K562 (cell line): ENCODE measurements around the gene IL4R.

Source experiments
- EP300 ChIP-seq: IDR thresholded peaks from 2 replicates; pipeline ENCODE4 v1.6.1; 2012; ENCODE audit warnings: low read length, improper control_type of control experiment
- EZH2 ChIP-seq: IDR thresholded peaks from 2 replicates; pipeline ENCODE4 v1.6.1; 2012; ENCODE audit warnings: low read depth, mild to moderate bottlenecking, inconsistent platforms, low read length, borderline replicate concordance
- IRF2 ChIP-seq: sonication (generic); formaldehyde crosslinking; IDR thresholded peaks from 2 replicates; pipeline ENCODE4 v1.8.1; 2022; ENCODE audit warnings: mild to moderate bottlenecking, missing genetic modification reagents
- MYC ChIP-seq, 2 experiments: fragments of 250-450 bp in 1 of 2; sonication (Bioruptor Pico) in 1 of 2; IDR thresholded peaks; 2 replicates each; pipeline versions ENCODE4 v1.5.1 to v1.6.1; 2012 to 2021; ENCODE audit warnings: low read depth in 2 of 2, borderline replicate concordance in 1 of 2, improper control_type of control experiment in 1 of 2, low read length in 1 of 2, mild to moderate bottlenecking in 1 of 2, moderate library complexity in 1 of 2
- TAF1 ChIP-seq: IDR thresholded peaks from 2 replicates; pipeline ENCODE4 v1.6.1; 2011; ENCODE audit warnings: mild to moderate bottlenecking, low read length, moderate library complexity; ENCODE audit not compliant: insufficient read depth, control insufficient read depth, severe bottlenecking; ENCODE audit errors: extremely low read depth
- ZBTB34 ChIP-seq: fragments of 250-450 bp; sonication (Bioruptor Pico); IDR thresholded peaks from 2 replicates; pipeline ENCODE4 v1.8.0; 2021; ENCODE audit warnings: mild to moderate bottlenecking, moderate library complexity
- TF ChIP-seq, protein P1 (sequence below): fragments of 250-450 bp; sonication (Bioruptor Pico); IDR thresholded peaks from 2 replicates; pipeline ENCODE4 v1.5.0; 2020; ENCODE audit warnings: mild to moderate bottlenecking, borderline replicate concordance
- TF ChIP-seq, protein P2 (sequence below): IDR thresholded peaks from 3 replicates; pipeline ENCODE4 v1.6.1; 2011; ENCODE audit warnings: borderline replicate concordance, mild to moderate bottlenecking; ENCODE audit not compliant: insufficient read length, insufficient read depth
- TF ChIP-seq, protein P3 (sequence below): fragments of 250-450 bp; sonication (Bioruptor Pico); IDR thresholded peaks from 2 replicates; pipeline ENCODE4 v1.5.0; 2020; ENCODE audit warnings: mild to moderate bottlenecking
- TF ChIP-seq, protein P4 (sequence below): sonication (generic); formaldehyde crosslinking; IDR thresholded peaks from 2 replicates; pipeline ENCODE4 v1.8.1; 2022; ENCODE audit warnings: missing genetic modification reagents
- TF ChIP-seq, protein P5 (sequence below): sonication (generic); formaldehyde crosslinking; IDR thresholded peaks from 2 replicates; pipeline ENCODE4 v1.8.0; 2023; ENCODE audit warnings: missing genetic modification reagents, mild to moderate bottlenecking, borderline replicate concordance
- TF ChIP-seq, protein P6 (sequence below): fragments of 450-650 bp; formaldehyde crosslinking; IDR thresholded peaks from 2 replicates; pipeline ENCODE4 v1.4.0; 2022; ENCODE audit warnings: missing genetic modification characterization

DNA sequence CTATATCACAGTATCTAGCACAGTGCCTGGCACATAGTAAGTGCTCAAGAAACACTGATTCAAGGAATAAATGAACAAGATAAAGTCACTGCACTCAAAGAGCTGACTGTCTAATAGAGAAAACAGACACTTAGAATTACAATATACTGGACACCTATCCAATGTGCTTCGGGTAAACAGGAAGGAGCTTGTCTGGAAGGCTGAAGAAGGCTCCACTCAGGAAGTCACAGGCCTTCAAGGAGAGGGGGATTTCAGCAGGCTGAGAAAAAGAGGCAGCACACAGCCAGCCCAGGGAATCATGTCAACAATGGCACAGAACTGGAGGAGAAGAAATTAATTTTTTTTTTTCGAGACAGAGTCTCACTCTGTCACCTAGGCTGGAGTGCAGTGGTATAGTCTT is 9.7 kb upstream of the IL4R start:
- TF ChIP-seq, protein P1, sequence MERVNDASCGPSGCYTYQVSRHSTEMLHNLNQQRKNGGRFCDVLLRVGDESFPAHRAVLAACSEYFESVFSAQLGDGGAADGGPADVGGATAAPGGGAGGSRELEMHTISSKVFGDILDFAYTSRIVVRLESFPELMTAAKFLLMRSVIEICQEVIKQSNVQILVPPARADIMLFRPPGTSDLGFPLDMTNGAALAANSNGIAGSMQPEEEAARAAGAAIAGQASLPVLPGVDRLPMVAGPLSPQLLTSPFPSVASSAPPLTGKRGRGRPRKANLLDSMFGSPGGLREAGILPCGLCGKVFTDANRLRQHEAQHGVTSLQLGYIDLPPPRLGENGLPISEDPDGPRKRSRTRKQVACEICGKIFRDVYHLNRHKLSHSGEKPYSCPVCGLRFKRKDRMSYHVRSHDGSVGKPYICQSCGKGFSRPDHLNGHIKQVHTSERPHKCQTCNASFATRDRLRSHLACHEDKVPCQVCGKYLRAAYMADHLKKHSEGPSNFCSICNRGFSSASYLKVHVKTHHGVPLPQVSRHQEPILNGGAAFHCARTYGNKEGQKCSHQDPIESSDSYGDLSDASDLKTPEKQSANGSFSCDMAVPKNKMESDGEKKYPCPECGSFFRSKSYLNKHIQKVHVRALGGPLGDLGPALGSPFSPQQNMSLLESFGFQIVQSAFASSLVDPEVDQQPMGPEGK (CRISPR knock-in tag) = no peak
- TF ChIP-seq EP300 = no peak
- TF ChIP-seq, protein P2, sequence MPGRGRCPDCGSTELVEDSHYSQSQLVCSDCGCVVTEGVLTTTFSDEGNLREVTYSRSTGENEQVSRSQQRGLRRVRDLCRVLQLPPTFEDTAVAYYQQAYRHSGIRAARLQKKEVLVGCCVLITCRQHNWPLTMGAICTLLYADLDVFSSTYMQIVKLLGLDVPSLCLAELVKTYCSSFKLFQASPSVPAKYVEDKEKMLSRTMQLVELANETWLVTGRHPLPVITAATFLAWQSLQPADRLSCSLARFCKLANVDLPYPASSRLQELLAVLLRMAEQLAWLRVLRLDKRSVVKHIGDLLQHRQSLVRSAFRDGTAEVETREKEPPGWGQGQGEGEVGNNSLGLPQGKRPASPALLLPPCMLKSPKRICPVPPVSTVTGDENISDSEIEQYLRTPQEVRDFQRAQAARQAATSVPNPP = no peak
- no peak for TF ChIP-seq EZH2
- TF ChIP-seq, protein P3, sequence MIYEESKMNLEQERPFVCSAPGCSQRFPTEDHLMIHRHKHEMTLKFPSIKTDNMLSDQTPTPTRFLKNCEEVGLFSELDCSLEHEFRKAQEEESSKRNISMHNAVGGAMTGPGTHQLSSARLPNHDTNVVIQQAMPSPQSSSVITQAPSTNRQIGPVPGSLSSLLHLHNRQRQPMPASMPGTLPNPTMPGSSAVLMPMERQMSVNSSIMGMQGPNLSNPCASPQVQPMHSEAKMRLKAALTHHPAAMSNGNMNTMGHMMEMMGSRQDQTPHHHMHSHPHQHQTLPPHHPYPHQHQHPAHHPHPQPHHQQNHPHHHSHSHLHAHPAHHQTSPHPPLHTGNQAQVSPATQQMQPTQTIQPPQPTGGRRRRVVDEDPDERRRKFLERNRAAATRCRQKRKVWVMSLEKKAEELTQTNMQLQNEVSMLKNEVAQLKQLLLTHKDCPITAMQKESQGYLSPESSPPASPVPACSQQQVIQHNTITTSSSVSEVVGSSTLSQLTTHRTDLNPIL (CRISPR knock-in tag) = no peak
- no peak for TF ChIP-seq TAF1
- no peak for TF ChIP-seq IRF2 (CRISPR knock-in tag)
- TF ChIP-seq, protein P4, sequence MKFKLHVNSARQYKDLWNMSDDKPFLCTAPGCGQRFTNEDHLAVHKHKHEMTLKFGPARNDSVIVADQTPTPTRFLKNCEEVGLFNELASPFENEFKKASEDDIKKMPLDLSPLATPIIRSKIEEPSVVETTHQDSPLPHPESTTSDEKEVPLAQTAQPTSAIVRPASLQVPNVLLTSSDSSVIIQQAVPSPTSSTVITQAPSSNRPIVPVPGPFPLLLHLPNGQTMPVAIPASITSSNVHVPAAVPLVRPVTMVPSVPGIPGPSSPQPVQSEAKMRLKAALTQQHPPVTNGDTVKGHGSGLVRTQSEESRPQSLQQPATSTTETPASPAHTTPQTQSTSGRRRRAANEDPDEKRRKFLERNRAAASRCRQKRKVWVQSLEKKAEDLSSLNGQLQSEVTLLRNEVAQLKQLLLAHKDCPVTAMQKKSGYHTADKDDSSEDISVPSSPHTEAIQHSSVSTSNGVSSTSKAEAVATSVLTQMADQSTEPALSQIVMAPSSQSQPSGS (CRISPR knock-in tag) = no peak
- TF ChIP-seq, protein P5, sequence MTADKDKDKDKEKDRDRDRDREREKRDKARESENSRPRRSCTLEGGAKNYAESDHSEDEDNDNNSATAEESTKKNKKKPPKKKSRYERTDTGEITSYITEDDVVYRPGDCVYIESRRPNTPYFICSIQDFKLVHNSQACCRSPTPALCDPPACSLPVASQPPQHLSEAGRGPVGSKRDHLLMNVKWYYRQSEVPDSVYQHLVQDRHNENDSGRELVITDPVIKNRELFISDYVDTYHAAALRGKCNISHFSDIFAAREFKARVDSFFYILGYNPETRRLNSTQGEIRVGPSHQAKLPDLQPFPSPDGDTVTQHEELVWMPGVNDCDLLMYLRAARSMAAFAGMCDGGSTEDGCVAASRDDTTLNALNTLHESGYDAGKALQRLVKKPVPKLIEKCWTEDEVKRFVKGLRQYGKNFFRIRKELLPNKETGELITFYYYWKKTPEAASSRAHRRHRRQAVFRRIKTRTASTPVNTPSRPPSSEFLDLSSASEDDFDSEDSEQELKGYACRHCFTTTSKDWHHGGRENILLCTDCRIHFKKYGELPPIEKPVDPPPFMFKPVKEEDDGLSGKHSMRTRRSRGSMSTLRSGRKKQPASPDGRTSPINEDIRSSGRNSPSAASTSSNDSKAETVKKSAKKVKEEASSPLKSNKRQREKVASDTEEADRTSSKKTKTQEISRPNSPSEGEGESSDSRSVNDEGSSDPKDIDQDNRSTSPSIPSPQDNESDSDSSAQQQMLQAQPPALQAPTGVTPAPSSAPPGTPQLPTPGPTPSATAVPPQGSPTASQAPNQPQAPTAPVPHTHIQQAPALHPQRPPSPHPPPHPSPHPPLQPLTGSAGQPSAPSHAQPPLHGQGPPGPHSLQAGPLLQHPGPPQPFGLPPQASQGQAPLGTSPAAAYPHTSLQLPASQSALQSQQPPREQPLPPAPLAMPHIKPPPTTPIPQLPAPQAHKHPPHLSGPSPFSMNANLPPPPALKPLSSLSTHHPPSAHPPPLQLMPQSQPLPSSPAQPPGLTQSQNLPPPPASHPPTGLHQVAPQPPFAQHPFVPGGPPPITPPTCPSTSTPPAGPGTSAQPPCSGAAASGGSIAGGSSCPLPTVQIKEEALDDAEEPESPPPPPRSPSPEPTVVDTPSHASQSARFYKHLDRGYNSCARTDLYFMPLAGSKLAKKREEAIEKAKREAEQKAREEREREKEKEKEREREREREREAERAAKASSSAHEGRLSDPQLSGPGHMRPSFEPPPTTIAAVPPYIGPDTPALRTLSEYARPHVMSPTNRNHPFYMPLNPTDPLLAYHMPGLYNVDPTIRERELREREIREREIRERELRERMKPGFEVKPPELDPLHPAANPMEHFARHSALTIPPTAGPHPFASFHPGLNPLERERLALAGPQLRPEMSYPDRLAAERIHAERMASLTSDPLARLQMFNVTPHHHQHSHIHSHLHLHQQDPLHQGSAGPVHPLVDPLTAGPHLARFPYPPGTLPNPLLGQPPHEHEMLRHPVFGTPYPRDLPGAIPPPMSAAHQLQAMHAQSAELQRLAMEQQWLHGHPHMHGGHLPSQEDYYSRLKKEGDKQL = no peak
- no peak for TF ChIP-seq MYC (IDR thresholded peaks at IDR 0.05; ENCODE audit: low read depth, low read length)
- no peak for TF ChIP-seq MYC (CRISPR knock-in tag; IDR thresholded peaks at IDR 0.05; ENCODE audit: borderline replicate concordance, low read depth)
- TF ChIP-seq, protein P6, sequence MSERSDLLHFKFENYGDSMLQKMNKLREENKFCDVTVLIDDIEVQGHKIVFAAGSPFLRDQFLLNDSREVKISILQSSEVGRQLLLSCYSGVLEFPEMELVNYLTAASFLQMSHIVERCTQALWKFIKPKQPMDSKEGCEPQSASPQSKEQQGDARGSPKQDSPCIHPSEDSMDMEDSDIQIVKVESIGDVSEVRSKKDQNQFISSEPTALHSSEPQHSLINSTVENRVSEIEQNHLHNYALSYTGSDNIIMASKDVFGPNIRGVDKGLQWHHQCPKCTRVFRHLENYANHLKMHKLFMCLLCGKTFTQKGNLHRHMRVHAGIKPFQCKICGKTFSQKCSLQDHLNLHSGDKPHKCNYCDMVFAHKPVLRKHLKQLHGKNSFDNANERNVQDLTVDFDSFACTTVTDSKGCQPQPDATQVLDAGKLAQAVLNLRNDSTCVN = no peak
- no peak for TF ChIP-seq ZBTB34 (CRISPR knock-in tag)
